A673 (cell line): Measurements from ENCODE around the gene KIAA0753. TPM values are rescaled to one million over a fixed set of nuclear protein-coding genes. Genes with fewer than 3 reads are reported as not detected.
A peak's percentile ranks its signal among the peaks of the same experiment; 100 is the strongest.

ENCODE experiments used
- BruUV-seq: library from RNA; stranded (reverse); fragments of 400-500 nt; replicated peaks from 2 replicates; lab custom pipeline; 2021; lab: Mats Ljungman, UMichigan
- CTCF ChIA-PET: fragments of 300-600 bp; sonication (Branson Sonifier 250); formaldehyde crosslinking; loops from one replicate; lab custom pipeline; 2022; ENCODE audit warnings: antibody characterized with exemption; lab: Charles Lee
- POLR2A ChIA-PET: fragments of 300-600 bp; sonication (Branson Sonifier 250); formaldehyde crosslinking; loops from one replicate; lab custom pipeline; 2022; ENCODE audit warnings: antibody characterized with exemption; ENCODE audit not compliant: low non-redundant PET; lab: Charles Lee
- DNase-seq: peaks from one replicate; pipeline ENCODE4 v3.0.0-alpha.2; 2015; ENCODE audit warnings: low spot score
- H3K27ac ChIP-seq: fragments of 200-600 bp; sonication (generic); 2 replicates; pipeline ENCODE4 v1.5.1; 2016; ENCODE audit warnings: mixed run types, low read depth, mild to moderate bottlenecking, mixed read lengths, antibody characterized with exemption, low read length; ENCODE audit not compliant: poor library complexity, severe bottlenecking
- H3K27me3 ChIP-seq: fragments of 200-600 bp; sonication (generic); replicated peaks from 2 replicates; pipeline ENCODE4 v1.6.1; 2017; ENCODE audit warnings: mixed run types, low read depth, mild to moderate bottlenecking, mixed read lengths, antibody characterized with exemption, low read length; ENCODE audit not compliant: insufficient read depth, poor library complexity
- H3K36me3 ChIP-seq: fragments of 200-600 bp; sonication (generic); 2 replicates; pipeline ENCODE4 v1.6.1; 2016; ENCODE audit warnings: mixed run types, mild to moderate bottlenecking, mixed read lengths, antibody characterized with exemption, low read length; ENCODE audit not compliant: insufficient read depth, poor library complexity, severe bottlenecking
- H3K4me1 ChIP-seq: fragments of 200-600 bp; sonication (generic); 2 replicates; pipeline ENCODE4 v1.6.1; 2017; ENCODE audit warnings: mixed run types, mild to moderate bottlenecking, mixed read lengths, antibody characterized with exemption, low read length; ENCODE audit not compliant: insufficient read depth, poor library complexity, severe bottlenecking
- H3K4me3 ChIP-seq: fragments of 200-600 bp; sonication (generic); 2 replicates; pipeline ENCODE4 v1.5.1; 2016; ENCODE audit warnings: low read depth, mixed run types, mild to moderate bottlenecking, mixed read lengths, low read length; ENCODE audit not compliant: poor library complexity, severe bottlenecking
- H3K9me3 ChIP-seq: fragments of 200-600 bp; sonication (generic); 2 replicates; pipeline ENCODE4 v1.6.1; 2016; ENCODE audit warnings: mixed run types, low read depth, mild to moderate bottlenecking, mixed read lengths, antibody characterized with exemption, low read length; ENCODE audit not compliant: poor library complexity, severe bottlenecking
- EZH2 ChIP-seq: fragments of 200-600 bp; sonication (generic); IDR thresholded peaks from 2 replicates; pipeline ENCODE4 v1.6.1; 2017; ENCODE audit warnings: borderline replicate concordance, low read depth, mild to moderate bottlenecking, mixed read lengths, antibody characterized with exemption, low read length; ENCODE audit not compliant: poor library complexity, severe bottlenecking
- intact Hi-C: fragments of 100-400 bp; cut with micrococcal nuclease; formaldehyde crosslinking; loops from one replicate; pipeline ENCODE4 v1.10.0; 2022; ENCODE audit not compliant: unreplicated experiment
- total RNA-seq: library from RNA; stranded (reverse); gene quantifications from 2 replicates; pipeline ENCODE4 v1.2.3, GENCODE V29; 2021
- TF ChIP-seq, protein P1 (sequence below): fragments of 300-800, 200-600 bp; sonication (generic); conservative IDR thresholded peaks from 2 replicates; pipeline ENCODE4 v1.5.1; 2017; ENCODE audit warnings: low read depth, mild to moderate bottlenecking, antibody characterized with exemption, low read length, moderate library complexity, mixed read lengths

KIAA0753 gene
- total RNA-seq, 1 experiment from 2014 or later, result 41.2 TPM

DNA sequence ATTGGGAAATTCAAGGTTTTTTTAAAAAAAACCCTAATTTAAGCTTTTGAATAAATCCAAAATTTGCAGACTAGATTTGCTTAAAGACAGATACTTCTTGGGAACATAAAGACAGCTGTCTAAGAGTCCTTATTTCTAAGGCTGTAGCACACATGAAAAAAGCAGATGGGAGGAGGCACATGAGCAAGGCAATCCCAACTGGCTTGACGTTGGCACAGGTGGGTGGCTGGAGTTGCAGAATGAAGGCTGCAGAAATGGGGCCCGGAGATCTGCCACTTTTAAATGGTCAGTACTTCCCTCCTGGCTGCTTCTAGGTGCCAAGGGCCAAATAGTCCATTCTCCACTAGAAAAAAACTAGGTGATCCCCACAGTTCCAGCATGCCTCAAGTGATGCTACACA, 4.4 kb downstream of the KIAA0753 start:
- Histone ChIP-seq H3K36me3 (peaks cover 34% of the 10 kb centered on the region), H3K4me1 (peaks cover 9% of the 10 kb centered on the region), H3K27me3 (no peaks in the 10 kb centered on the region), H3K27ac (no peak overlapping the region), H3K4me3 (no peak overlapping the region), H3K9me3 (no peaks in the 10 kb centered on the region)
- intact Hi-C loops, result no loop called here
- TF ChIP-seq, protein P1, sequence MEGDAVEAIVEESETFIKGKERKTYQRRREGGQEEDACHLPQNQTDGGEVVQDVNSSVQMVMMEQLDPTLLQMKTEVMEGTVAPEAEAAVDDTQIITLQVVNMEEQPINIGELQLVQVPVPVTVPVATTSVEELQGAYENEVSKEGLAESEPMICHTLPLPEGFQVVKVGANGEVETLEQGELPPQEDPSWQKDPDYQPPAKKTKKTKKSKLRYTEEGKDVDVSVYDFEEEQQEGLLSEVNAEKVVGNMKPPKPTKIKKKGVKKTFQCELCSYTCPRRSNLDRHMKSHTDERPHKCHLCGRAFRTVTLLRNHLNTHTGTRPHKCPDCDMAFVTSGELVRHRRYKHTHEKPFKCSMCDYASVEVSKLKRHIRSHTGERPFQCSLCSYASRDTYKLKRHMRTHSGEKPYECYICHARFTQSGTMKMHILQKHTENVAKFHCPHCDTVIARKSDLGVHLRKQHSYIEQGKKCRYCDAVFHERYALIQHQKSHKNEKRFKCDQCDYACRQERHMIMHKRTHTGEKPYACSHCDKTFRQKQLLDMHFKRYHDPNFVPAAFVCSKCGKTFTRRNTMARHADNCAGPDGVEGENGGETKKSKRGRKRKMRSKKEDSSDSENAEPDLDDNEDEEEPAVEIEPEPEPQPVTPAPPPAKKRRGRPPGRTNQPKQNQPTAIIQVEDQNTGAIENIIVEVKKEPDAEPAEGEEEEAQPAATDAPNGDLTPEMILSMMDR, result no peak
- TF ChIP-seq EZH2, result no peak
- BruUV-seq, result TSS peak; percentile 10
- CTCF ChIA-PET, result no interaction called here
- no peak for DNase-seq
- POLR2A ChIA-PET, result no interaction called here

DNA sequence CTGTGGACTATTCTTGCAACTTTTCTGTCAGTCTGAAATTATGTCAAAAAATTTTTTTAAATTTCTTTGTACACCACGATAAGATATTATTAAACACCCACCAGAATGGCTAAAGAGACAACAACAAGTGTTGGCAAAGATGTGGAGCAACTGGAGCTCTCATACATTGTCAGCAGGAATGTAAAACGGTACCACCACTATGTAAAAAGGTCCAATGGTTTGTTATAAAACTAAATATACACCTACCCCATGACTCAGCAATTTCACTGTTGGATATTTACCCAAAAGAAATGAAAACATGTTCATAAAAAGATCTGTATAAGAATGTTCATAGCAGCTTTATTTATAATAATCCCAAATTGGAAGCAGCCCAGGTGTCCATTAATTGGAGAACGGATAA, 7.2 kb downstream of the KIAA0753 start:
- Histone ChIP-seq H3K27ac (no peak overlapping the region), H3K4me3 (no peak overlapping the region), H3K36me3 (peaks cover 46% of the 10 kb centered on the region), H3K9me3 (no peaks in the 10 kb centered on the region), H3K4me1 (no peaks in the 10 kb centered on the region), H3K27me3 (no peaks in the 10 kb centered on the region)
- CTCF ChIA-PET, result no interaction called here
- POLR2A ChIA-PET, result no interaction called here
- DNase-seq, result no peak
- intact Hi-C loops, result no loop called here
- no peak for TF ChIP-seq EZH2
- TF ChIP-seq, protein P1, result no peak
- no TSS peak for BruUV-seq

DNA sequence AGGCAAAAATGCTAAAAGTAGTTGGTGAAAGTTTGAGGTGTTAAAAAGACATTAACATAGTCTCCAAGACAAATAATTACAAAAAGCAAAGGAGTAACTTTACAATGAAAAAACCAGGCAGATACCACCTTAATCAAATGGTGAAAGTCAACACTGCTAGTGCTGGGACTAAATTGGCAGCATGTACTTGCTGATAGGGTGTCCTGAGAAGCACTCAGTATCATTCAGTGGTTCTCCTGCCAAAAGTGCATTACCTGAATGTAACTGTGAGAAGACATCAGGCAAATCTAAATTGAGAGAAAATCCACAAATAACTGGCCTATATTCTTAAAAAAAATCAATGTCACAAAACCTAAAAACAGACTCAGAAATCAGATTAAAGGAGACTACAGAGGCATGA, 8.0 kb downstream of the KIAA0753 start:
- Histone ChIP-seq H3K4me3 (no peak overlapping the region), H3K4me1 (no peaks in the 10 kb centered on the region), H3K9me3 (no peaks in the 10 kb centered on the region), H3K27ac (no peak overlapping the region), H3K36me3 (peaks cover 51% of the 10 kb centered on the region), H3K27me3 (no peaks in the 10 kb centered on the region)
- BruUV-seq, result no TSS peak
- ChIA-PET POLR2A (no interaction called here), CTCF (no interaction called here)
- TF ChIP-seq EZH2, result no peak
- TF ChIP-seq, protein P1, result no peak
- no peak for DNase-seq
- intact Hi-C loops, result no loop called here
